Ovary (tissue), 3 donors: ENCODE results near the gene IRF3.

Experiments
- CTCF ChIP-seq, 3 donors: fragments of 450-650 bp in 2 of 3; fragments of 200-600 bp in 1 of 3; IDR thresholded peaks; one replicate each; pipeline versions ENCODE4 v1.5.1 to v1.8.0; 2016 to 2022; ENCODE audit warnings: antibody characterized with exemption in 3 of 3, mild to moderate bottlenecking in 1 of 3
- EP300 ChIP-seq: sonication (generic); formaldehyde crosslinking; IDR thresholded peaks from one replicate; pipeline ENCODE4 v1.6.1; 2017; ENCODE audit warnings: antibody characterized with exemption
- POLR2A ChIP-seq: fragments of 450-650 bp; IDR thresholded peaks from one replicate; pipeline ENCODE4 v1.6.1; 2017; ENCODE audit warnings: antibody characterized with exemption, mild to moderate bottlenecking, moderate library complexity
- donor health status: DM: no; HTN: no; CAD: no.

- no peak for TF ChIP-seq POLR2A
- no peak for TF ChIP-seq CTCF (IDR thresholded peaks at IDR 0.05)
- TF ChIP-seq EP300: no peak
Measured at GRCh38 chr19:49669516-49669915, 3.9 kb upstream of the IRF3 start.
